Measurements from ENCODE around the gene ADCY3.

GRCh38 chr2:24945907-24946306 is 25.9 kb upstream of the ADCY3 start:
- no peak for TF ChIP-seq CTCF (IDR thresholded peaks at IDR 0.05)
- no peak for TF ChIP-seq POLR2A (IDR thresholded peaks at IDR 0.05)

All from esophagus squamous epithelium (tissue), 4 donors.